HCT116 (cell line): ENCODE data around the gene CTBS. TPM values are rescaled to one million over a fixed set of nuclear protein-coding genes. Genes with fewer than 3 reads are reported as not detected.

ENCODE experiments used
- ATAC-seq: fragments of 200-7000 bp; cut with Tn5 transposase; 2 replicates; pipeline ENCODE4 v1.9.1; 2020; ENCODE audit warnings: mild to moderate bottlenecking, moderate library complexity
- BruUV-seq: library from RNA; stranded (reverse); fragments of 400-500 nt; replicated peaks from 2 replicates; lab custom pipeline; 2021; lab: Mats Ljungman, UMichigan
- CTCF ChIA-PET: fragments of 300-600 bp; sonication (Branson Sonifier 250); formaldehyde crosslinking; loops from one replicate; lab custom pipeline; 2021; ENCODE audit warnings: antibody characterized with exemption; lab: Charles Lee
- POLR2A ChIA-PET: fragments of 300-600, 350-600 bp; sonication (Branson Sonifier 250); formaldehyde crosslinking; loops from one replicate; lab custom pipeline; 2021; ENCODE audit warnings: antibody characterized with exemption; lab: Charles Lee
- RAD21 ChIA-PET, 2 experiments: fragments of 300-600 bp; sonication (Branson Sonifier 250); formaldehyde crosslinking; loops; one replicate each; lab custom pipeline; 2023; ENCODE audit warnings: low total read pairs in 2 of 2; ENCODE audit not compliant: uncharacterized antibody in 2 of 2, unreplicated experiment in 2 of 2, low non-redundant PET in 1 of 2; lab: Charles Lee
- DNase-seq: peaks from one replicate; pipeline ENCODE4 v3.0.0-alpha.2; 2010; ENCODE audit warnings: low read depth, low spot score
- H2AFZ ChIP-seq: fragments of 200-600 bp; shearing (Covaris generic), sonication (generic); 2 replicates; pipeline ENCODE4 v1.6.1; 2017; ENCODE audit warnings: low read depth, mixed run types, mixed read lengths, antibody characterized with exemption, low read length; ENCODE audit not compliant: poor library complexity, severe bottlenecking
- H3K27ac ChIP-seq: 2 replicates; pipeline ENCODE4 v1.5.1; 2012; ENCODE audit warnings: low read depth, low read length
- H3K27me3 ChIP-seq: fragments of 200-600 bp; sonication (generic); 2 replicates; pipeline ENCODE4 v1.6.1; 2016; ENCODE audit warnings: mixed run types, low read length, mixed read lengths; ENCODE audit not compliant: insufficient read depth
- H3K36me3 ChIP-seq, 2 experiments: fragments of 200-500 bp in 1 of 2; fragments of 200-600 bp in 1 of 2; sonication (Bioruptor generic) in 1 of 2; sonication (generic) in 1 of 2; 2 replicates each; pipeline versions ENCODE4 v1.5.1 to v1.6.1; 2014 to 2016; ENCODE audit warnings: low read length in 2 of 2, inconsistent platforms in 1 of 2, mixed read lengths in 1 of 2, mixed run types in 1 of 2; ENCODE audit not compliant: insufficient read depth in 2 of 2, control insufficient read depth in 1 of 2
- H3K4me1 ChIP-seq, 2 experiments: fragments of 200-600 bp in 1 of 2; sonication (generic) in 1 of 2; 2 replicates each; pipeline versions ENCODE4 v1.5.1 to v1.6.1; 2012 to 2017; ENCODE audit warnings: low read length in 2 of 2, inconsistent platforms in 1 of 2, mild to moderate bottlenecking in 1 of 2, mixed read lengths in 1 of 2, mixed run types in 1 of 2, moderate library complexity in 1 of 2; ENCODE audit not compliant: insufficient read depth in 2 of 2, control insufficient read depth in 1 of 2
- H3K4me2 ChIP-seq: fragments of 200-600 bp; sonication (generic); 2 replicates; pipeline ENCODE4 v1.6.1; 2017; ENCODE audit warnings: mixed run types, low read length, mixed read lengths
- H3K4me3 ChIP-seq, 2 experiments: fragments of 200-600 bp in 1 of 2; sonication (generic) in 1 of 2; replicated peaks in 1 of 2; 2 replicates each; pipeline ENCODE4 v1.5.1; 2011 to 2016; ENCODE audit warnings: low read length in 2 of 2, control low read depth in 1 of 2, low read depth in 1 of 2, mild to moderate bottlenecking in 1 of 2, mixed read lengths in 1 of 2, mixed run types in 1 of 2
- H3K79me2 ChIP-seq: fragments of 200-600 bp; sonication (generic); 2 replicates; pipeline ENCODE4 v1.6.1; 2017; ENCODE audit warnings: mild to moderate bottlenecking, mixed run types, low read length, moderate library complexity, mixed read lengths; ENCODE audit not compliant: insufficient read depth
- H3K9ac ChIP-seq: fragments of 200-600 bp; sonication (generic); 2 replicates; pipeline ENCODE4 v1.6.1; 2016; ENCODE audit warnings: low read length, mixed read lengths
- H3K9me2 ChIP-seq: fragments of 200-600 bp; sonication (generic), shearing (Covaris generic); 2 replicates; pipeline ENCODE4 v1.6.1; 2017; ENCODE audit warnings: mixed run types, mild to moderate bottlenecking, moderate library complexity; ENCODE audit not compliant: insufficient read depth
- H3K9me3 ChIP-seq, 2 experiments: fragments of 200-500 bp in 1 of 2; fragments of 200-600 bp in 1 of 2; sonication (Bioruptor generic) in 1 of 2; sonication (generic) in 1 of 2; 2 replicates each; pipeline ENCODE4 v1.6.1; 2014 to 2017; ENCODE audit warnings: low read length in 2 of 2, mixed read lengths in 2 of 2, inconsistent platforms in 1 of 2, low read depth in 1 of 2, mild to moderate bottlenecking in 1 of 2, mixed run types in 1 of 2, moderate library complexity in 1 of 2; ENCODE audit not compliant: control insufficient read depth in 1 of 2, insufficient read depth in 1 of 2
- H4K20me1 ChIP-seq: fragments of 200-600 bp; sonication (generic), shearing (Covaris generic); 2 replicates; pipeline ENCODE4 v1.6.1; 2017; ENCODE audit warnings: mixed run types, mild to moderate bottlenecking, moderate library complexity; ENCODE audit not compliant: insufficient read depth
- CEBPB ChIP-seq: IDR thresholded peaks from 2 replicates; pipeline ENCODE4 v1.6.1; 2012; ENCODE audit warnings: low read depth
- ELF1 ChIP-seq: IDR thresholded peaks from 2 replicates; pipeline ENCODE4 v1.6.1; 2012; ENCODE audit warnings: low read depth, borderline replicate concordance
- EZH2 ChIP-seq: fragments of 200-600 bp; sonication (generic); IDR thresholded peaks from 2 replicates; pipeline ENCODE4 v1.6.1; 2017; ENCODE audit warnings: antibody characterized with exemption, mixed run types
- EZH2phosphoT487 ChIP-seq: fragments of 200-600 bp; IDR thresholded peaks from 2 replicates; pipeline ENCODE4 v1.6.1; 2018; ENCODE audit warnings: antibody characterized with exemption, borderline replicate concordance
- POLR2A ChIP-seq: IDR thresholded peaks from 2 replicates; pipeline ENCODE4 v1.7.0; 2011; ENCODE audit warnings: borderline replicate concordance; ENCODE audit not compliant: insufficient read depth, insufficient read length; ENCODE audit errors: extremely low read depth
- SIN3A ChIP-seq: IDR thresholded peaks from 2 replicates; pipeline ENCODE4 v1.6.1; 2012; ENCODE audit warnings: low read depth
- SRF ChIP-seq: IDR thresholded peaks from 2 replicates; pipeline ENCODE4 v1.6.1; 2012; ENCODE audit warnings: low read depth
- ZFX ChIP-seq: fragments of 450-650 bp; IDR thresholded peaks from 2 replicates; pipeline ENCODE4 v1.6.1; 2017
- intact Hi-C: fragments of 100-400 bp; cut with micrococcal nuclease; formaldehyde crosslinking; loops from 2 replicates; pipeline ENCODE4 v1.10.0; 2022
- total RNA-seq: library from RNA; stranded (reverse); gene quantifications from one replicate; pipeline ENCODE4 v1.2.1, GENCODE V29; 2021; ENCODE audit not compliant: unreplicated experiment
- TF ChIP-seq, protein P1 (sequence below), 3 experiments: fragments of 200-600 bp in 1 of 3; sonication (generic) in 1 of 3; IDR thresholded peaks in 2 of 3; conservative IDR thresholded peaks in 1 of 3; 2 replicates each; pipeline ENCODE4 v1.5.1; 2012 to 2017; ENCODE audit warnings: low read depth in 2 of 3, low read length in 2 of 3, antibody characterized with exemption in 1 of 3, borderline replicate concordance in 1 of 3, control low read depth in 1 of 3, mild to moderate bottlenecking in 1 of 3, mixed read lengths in 1 of 3, mixed run types in 1 of 3, moderate library complexity in 1 of 3; ENCODE audit not compliant: insufficient read depth in 1 of 3
- TF ChIP-seq, protein P2 (sequence below): IDR thresholded peaks from 2 replicates; pipeline ENCODE4 v1.6.1; 2011; ENCODE audit warnings: mild to moderate bottlenecking, low read length, moderate library complexity; ENCODE audit not compliant: insufficient replicate concordance; ENCODE audit errors: extremely low read depth
- TF ChIP-seq, protein P3 (sequence below): IDR thresholded peaks from 2 replicates; pipeline ENCODE4 v1.6.1; 2012; ENCODE audit warnings: low read depth

Gene CTBS
- total RNA-seq, 1 experiment from 2014 or later = 19.5 TPM

DNA sequence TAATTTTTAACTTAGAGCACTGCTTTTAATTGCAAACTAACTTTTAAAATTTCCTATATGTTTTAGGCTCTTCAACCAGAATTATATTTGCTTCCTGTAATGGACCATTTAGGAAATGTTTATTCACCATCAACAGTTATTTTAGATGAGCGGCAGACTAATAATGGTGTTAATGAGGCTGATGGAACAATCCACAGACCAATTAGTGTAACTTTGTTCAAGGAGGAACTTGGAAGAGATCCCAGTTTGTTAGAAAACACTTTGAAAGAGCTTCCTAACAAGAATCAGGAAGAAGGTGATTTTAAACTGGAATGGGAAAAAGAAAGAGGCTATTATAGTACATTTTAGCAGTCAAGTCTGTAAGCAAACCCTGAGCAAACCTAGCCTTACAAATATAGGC lies 48.5 kb downstream of the CTBS start:
- Histone ChIP-seq H2AFZ (no peak overlapping the region), H3K79me2 (no peaks in the 10 kb centered on the region), H3K9me3 (no peaks in the 10 kb centered on the region), H4K20me1 (no peaks in the 10 kb centered on the region), H3K9ac (no peak overlapping the region), H3K9me2 (no peaks in the 10 kb centered on the region), H3K36me3 (no peaks in the 10 kb centered on the region), H3K27me3 (no peaks in the 10 kb centered on the region), H3K4me2 (no peak overlapping the region), H3K4me1 (no peaks in the 10 kb centered on the region), H3K4me3 (no peak overlapping the region), H3K27ac (no peak overlapping the region)
- ChIA-PET POLR2A (no interaction called here), RAD21 (no interaction called here), CTCF (no interaction called here)
- TF ChIP-seq ELF1 = no peak
- TF ChIP-seq EZH2 = no peak
- TF ChIP-seq ZFX = no peak
- TF ChIP-seq, protein P1, sequence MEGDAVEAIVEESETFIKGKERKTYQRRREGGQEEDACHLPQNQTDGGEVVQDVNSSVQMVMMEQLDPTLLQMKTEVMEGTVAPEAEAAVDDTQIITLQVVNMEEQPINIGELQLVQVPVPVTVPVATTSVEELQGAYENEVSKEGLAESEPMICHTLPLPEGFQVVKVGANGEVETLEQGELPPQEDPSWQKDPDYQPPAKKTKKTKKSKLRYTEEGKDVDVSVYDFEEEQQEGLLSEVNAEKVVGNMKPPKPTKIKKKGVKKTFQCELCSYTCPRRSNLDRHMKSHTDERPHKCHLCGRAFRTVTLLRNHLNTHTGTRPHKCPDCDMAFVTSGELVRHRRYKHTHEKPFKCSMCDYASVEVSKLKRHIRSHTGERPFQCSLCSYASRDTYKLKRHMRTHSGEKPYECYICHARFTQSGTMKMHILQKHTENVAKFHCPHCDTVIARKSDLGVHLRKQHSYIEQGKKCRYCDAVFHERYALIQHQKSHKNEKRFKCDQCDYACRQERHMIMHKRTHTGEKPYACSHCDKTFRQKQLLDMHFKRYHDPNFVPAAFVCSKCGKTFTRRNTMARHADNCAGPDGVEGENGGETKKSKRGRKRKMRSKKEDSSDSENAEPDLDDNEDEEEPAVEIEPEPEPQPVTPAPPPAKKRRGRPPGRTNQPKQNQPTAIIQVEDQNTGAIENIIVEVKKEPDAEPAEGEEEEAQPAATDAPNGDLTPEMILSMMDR (IDR thresholded peaks at IDR 0.05 in 2 of 3, conservative IDR thresholded peaks at IDR 0.05 in 1 of 3; ENCODE audit: borderline replicate concordance in 1 of 3, insufficient read depth in 1 of 3, low read depth in 2 of 3, low read length in 2 of 3) = no peak
- TF ChIP-seq, protein P2, sequence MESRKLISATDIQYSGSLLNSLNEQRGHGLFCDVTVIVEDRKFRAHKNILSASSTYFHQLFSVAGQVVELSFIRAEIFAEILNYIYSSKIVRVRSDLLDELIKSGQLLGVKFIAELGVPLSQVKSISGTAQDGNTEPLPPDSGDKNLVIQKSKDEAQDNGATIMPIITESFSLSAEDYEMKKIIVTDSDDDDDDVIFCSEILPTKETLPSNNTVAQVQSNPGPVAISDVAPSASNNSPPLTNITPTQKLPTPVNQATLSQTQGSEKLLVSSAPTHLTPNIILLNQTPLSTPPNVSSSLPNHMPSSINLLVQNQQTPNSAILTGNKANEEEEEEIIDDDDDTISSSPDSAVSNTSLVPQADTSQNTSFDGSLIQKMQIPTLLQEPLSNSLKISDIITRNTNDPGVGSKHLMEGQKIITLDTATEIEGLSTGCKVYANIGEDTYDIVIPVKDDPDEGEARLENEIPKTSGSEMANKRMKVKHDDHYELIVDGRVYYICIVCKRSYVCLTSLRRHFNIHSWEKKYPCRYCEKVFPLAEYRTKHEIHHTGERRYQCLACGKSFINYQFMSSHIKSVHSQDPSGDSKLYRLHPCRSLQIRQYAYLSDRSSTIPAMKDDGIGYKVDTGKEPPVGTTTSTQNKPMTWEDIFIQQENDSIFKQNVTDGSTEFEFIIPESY = no peak
- TF ChIP-seq POLR2A = no peak
- no peak for TF ChIP-seq CEBPB
- no peak for TF ChIP-seq EZH2phosphoT487
- no peak for TF ChIP-seq SIN3A
- TF ChIP-seq, protein P3, sequence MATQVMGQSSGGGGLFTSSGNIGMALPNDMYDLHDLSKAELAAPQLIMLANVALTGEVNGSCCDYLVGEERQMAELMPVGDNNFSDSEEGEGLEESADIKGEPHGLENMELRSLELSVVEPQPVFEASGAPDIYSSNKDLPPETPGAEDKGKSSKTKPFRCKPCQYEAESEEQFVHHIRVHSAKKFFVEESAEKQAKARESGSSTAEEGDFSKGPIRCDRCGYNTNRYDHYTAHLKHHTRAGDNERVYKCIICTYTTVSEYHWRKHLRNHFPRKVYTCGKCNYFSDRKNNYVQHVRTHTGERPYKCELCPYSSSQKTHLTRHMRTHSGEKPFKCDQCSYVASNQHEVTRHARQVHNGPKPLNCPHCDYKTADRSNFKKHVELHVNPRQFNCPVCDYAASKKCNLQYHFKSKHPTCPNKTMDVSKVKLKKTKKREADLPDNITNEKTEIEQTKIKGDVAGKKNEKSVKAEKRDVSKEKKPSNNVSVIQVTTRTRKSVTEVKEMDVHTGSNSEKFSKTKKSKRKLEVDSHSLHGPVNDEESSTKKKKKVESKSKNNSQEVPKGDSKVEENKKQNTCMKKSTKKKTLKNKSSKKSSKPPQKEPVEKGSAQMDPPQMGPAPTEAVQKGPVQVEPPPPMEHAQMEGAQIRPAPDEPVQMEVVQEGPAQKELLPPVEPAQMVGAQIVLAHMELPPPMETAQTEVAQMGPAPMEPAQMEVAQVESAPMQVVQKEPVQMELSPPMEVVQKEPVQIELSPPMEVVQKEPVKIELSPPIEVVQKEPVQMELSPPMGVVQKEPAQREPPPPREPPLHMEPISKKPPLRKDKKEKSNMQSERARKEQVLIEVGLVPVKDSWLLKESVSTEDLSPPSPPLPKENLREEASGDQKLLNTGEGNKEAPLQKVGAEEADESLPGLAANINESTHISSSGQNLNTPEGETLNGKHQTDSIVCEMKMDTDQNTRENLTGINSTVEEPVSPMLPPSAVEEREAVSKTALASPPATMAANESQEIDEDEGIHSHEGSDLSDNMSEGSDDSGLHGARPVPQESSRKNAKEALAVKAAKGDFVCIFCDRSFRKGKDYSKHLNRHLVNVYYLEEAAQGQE = no peak
- TF ChIP-seq SRF = no peak
- no peak for DNase-seq
- intact Hi-C loops = no loop called here
- ATAC-seq = no peak
- no TSS peak for BruUV-seq
